ENCODE results near the gene PHF13. TPM values are rescaled to one million over a fixed set of nuclear protein-coding genes. Genes with fewer than 3 reads are reported as not detected.
"Not testable (repeated sequence)": the region's sequence is repeated elsewhere in the genome, so short reads cannot be mapped to it uniquely, and the experiment has no call there.

The PHF13 gene
- total RNA-seq, 1 experiment from 2014 or later: 4.4 TPM

DNA sequence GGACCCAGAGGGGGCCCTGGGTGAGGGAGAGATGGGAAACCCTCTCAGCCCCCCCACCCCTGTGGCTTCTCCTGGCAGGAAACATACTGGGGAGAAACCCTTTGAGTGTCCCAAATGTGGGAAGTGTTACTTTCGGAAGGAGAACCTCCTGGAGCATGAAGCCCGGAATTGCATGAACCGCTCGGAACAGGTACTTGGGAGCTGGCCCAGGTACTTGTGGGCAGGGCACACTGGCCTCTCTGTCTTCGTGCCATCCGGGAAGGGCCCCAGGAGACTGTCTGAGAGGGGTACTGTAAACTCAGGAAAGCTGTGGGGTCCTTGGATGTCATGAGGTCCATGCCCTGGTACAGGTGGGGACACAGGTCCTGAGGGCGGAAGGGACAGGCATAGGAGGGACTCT is 27.7 kb upstream of the PHF13 start:
- no peak for DNase-seq (ENCODE audit: extremely low read depth, low read depth)

GRCh38 chr1:6586404-6586816 is 27.1 kb upstream of the PHF13 start:
- DNase-seq (ENCODE audit: extremely low read depth, low read depth): no peak

- no peak for DNase-seq (ENCODE audit: extremely low read depth, low read depth)
Observed at GRCh38 chr1:6587261-6588005, 26.1 kb upstream of the PHF13 start.

GRCh38 chr1:6588128-6588892 is 25.2 kb upstream of the PHF13 start:
- DNase-seq (ENCODE audit: extremely low read depth, low read depth): no peak

- DNase-seq (ENCODE audit: extremely low read depth, low read depth): no peak
Observed at GRCh38 chr1:6588893-6589520, 24.5 kb upstream of the PHF13 start.

DNA sequence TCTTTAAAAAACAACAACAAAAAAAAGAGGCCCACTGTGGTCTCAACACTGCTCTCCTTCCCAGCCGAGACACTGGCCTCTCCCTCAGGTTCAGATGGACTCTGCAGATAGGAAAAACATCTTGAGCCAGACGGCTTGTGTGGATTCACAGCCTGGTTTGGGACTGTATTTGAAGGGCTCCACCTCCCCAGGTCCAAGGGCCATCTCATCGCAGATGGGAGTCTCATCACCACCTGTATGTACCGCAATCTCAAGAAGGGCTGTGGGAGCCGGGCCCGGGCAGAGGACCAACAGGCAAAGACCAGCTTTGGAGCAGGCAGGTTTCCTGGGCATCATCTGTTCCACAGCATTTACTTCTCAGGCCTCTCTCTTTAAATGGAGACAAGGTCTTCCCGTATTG is 23.5 kb upstream of the PHF13 start:
- no peak for DNase-seq (ENCODE audit: extremely low read depth, low read depth)

DNA sequence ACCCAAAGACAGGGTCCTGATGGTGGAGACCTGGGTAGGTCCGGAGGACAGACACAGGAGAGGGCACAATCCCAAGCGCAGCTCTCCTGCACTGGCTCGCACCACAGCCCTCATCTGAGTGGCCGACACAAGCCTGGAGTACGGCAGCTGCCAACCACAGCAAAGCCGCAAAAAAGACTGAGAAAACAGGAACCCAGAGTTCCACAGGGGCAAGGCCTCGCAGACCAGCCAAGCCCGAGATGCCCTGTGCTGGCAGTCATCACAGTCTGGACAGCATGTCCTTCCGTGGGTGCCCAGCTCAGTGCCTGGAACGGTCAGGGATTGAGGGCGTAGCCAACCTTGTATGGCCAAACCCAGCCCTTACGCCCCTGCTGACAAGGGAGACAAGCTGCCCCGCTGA is 22.3 kb upstream of the PHF13 start:
- DNase-seq (ENCODE audit: extremely low read depth, low read depth): no peak

DNA sequence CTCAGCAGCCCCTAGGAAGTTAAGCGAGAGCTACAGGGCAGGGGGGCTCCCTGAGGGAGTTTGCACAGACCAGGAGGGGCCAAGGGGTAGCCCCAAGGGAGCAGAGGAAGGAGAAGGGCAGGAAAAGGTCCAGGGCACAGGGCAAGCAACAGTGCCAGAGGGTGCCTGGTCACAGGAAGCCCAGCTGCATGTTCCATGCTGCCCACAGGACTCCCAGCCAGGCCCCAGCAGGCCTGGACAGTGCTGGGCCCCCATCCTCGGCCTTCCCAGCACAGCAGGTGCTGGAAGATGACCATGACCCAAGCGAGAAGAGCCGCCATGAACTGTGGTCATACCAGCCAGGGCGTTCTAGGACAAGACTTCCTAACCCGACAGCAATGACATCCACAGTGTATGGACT is 21.9 kb upstream of the PHF13 start:
- no peak for DNase-seq (ENCODE audit: extremely low read depth, low read depth)

GRCh38 chr1:6592441-6592840 is 21.1 kb upstream of the PHF13 start:
- no peak for DNase-seq (ENCODE audit: extremely low read depth, low read depth)

DNA sequence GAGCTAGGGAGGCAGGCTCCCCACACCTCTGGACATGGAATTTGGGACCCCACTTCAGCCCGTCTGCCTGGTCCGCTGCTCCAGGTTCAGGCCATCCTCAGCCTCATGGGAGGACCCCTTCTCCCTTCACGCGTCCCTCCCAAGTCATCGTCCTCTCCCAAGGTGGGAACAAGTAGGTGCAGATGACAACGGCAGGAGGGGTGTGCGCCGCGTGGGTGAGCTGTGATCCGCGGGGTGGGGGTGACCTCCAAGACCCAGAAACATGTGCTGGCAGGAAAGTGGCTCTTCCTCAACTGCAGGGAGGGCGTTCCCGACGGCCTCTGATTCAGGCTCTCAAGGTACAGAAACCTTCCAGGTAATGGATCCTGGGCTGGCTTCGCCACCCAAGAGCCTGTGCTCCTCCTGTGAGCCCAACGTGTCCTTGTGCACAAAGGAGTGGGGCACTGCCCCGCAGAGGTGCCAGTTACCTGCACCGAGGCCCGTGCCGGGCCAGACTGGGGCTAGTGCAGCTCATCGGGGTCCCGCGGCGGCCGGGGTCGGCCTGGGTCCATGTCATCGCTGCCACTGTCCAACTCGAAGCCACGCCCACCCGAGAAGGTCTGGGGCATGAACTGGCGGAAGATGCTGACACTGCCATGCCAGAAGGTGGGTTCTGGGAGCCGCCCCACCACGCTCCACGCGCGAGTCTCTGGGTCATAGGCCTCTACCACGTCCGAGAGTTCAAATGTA is 20.5 kb upstream of the PHF13 start:
- no peak for DNase-seq (ENCODE audit: extremely low read depth, low read depth)

DNA sequence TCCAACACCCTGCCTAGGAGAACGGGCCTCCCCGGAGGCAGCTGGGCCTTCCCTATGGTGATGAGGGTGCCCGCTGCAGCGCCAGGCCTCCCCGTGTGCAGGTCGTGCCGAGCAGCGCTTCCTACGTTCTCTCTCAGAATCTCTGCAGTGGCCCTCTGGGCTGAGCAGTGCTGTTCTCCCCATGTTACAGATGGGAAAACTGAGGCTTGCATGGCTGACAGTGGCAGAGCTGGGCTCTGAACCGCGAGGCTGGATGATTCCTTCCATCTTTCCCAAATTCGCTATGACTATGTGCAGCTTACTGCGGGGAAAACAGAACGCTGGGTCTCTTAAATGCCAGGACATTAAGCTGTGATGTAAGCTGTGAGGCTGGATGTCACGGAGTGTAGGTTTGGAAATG is 19.7 kb upstream of the PHF13 start:
- DNase-seq (ENCODE audit: extremely low read depth, low read depth): no peak

DNA sequence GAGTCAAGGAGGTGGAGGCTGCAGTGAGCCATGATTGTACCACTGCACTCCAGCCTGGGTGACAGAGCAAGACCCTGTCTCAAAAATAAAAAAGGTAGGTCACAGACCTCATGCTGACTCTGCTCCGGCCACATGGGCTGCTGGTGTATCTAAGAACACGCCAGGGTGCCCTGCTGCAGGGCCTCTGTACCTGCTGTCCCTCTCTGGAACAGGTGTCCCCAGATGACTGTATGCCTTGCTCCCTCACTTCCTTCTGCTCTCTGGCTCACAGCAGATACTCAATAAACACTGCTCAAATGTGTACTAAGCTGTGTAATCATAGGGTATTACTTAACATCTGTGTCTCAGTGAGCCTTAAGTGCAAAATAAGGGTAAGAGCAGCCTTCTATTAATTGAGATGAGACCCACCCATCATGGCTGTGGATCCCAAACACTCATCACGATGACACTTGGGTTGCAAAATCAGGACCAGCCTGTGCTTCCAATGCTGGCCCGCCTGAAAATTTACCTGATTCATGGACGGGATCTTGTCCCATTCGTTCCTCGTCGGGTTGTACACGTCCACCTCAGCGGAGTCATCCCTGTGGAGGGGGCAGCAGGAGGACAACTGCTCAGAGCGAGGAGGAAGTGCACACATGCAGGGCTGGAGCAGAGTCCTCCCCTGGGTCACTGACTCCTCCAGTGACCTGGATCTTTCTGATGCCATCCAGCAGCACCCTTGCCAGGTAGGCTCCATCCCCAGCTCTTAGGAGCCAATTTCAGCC is 18.4 kb upstream of the PHF13 start:
- no peak for DNase-seq (ENCODE audit: extremely low read depth, low read depth)

- DNase-seq (ENCODE audit: extremely low read depth, low read depth): no peak
Observed at GRCh38 chr1:6596351-6596750, 17.2 kb upstream of the PHF13 start.

- DNase-seq (ENCODE audit: extremely low read depth, low read depth): no peak
Observed at GRCh38 chr1:6596886-6597776, 16.4 kb upstream of the PHF13 start.

GRCh38 chr1:6597777-6598131 is 15.8 kb upstream of the PHF13 start:
- no peak for DNase-seq (ENCODE audit: extremely low read depth, low read depth)

DNA sequence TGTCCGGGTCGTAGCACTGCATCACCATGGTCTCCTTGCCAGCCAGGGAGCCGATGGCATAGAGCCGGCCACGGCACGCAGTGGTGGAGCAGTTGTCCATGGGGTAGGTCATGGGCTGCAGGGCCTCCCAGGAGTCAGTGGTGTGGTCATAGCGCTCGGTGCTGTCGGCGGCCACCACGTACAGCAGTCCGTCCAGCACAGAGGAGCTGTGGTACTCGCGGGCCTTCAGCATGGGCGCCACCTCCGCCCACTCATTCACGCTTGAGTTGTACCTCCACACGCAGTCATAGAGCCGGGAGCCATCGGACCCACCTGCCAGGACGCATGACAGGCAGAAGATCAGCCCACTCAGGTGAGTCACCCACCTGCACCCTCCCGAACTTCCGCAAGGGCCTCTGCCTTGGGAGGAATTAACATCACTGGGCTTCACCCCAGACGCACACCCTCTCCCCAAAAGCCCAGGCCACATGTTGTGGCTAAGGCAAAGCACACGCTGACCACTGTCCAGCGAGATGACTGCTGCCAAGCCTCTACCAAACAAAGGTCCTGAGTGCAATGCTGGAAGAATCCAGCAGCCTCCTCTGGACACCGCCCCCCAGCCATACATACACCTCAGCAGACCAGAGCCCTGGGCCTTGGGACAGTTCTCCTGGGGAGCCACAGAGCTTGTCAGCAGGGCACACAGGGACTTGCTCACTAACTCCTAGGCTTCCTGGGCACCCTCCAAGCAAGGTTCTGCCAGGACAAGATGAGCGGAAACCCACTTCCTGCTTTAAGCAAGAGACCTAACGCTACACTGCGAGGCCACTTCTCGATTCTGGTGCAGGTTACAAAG is 14.2 kb upstream of the PHF13 start:
- no peak for DNase-seq (ENCODE audit: extremely low read depth, low read depth)

- DNase-seq (ENCODE audit: extremely low read depth, low read depth): not testable (repeated sequence)
Observed at GRCh38 chr1:6599991-6600390, 13.5 kb upstream of the PHF13 start.

DNA sequence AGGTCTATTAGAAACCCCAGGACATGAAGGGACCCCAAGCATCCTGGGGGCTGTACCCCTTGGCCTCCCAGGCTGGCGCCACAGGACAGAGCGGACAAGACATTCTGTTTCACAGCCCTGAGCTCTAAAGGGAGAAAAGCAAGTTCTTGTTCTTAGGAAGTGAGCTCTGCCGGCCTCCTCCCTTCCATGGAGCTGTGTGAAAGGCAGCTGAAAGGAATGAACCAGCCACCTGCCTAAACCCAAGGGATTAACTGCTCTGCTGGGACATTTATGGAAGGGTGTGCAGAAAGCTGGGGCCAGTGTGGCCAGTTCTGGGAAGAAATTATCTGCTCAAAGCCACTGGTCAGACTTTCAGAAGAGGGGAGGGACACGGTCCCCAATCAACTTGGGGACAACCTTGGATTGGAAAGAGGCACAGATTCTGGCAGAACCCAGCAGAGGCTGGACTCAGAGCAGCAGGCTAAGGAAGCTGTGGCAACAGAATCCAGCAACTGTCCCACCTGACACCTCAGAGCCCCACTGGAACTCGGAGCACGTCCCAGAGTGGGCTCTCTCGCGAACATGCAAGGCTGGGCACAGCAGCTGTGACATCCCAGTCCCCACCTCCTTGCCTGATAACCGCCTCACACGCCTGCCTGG is 13.0 kb upstream of the PHF13 start:
- no peak for DNase-seq (ENCODE audit: extremely low read depth, low read depth)
